K562 (cell line): ENCODE results near the gene GLRA1. TPM values are rescaled to one million over a fixed set of nuclear protein-coding genes. Genes with fewer than 3 reads are reported as not detected.

Source experiments
- ATAC-seq: fragments of 200-7000 bp; cut with Tn5 transposase; 3 replicates; pipeline ENCODE4 v1.9.1; 2020; ENCODE audit warnings: moderate library complexity
- BruUV-seq: library from RNA; stranded (reverse); fragments of 400-500 nt; replicated peaks from 2 replicates; lab custom pipeline; 2021; lab: Mats Ljungman, UMichigan
- CTCF ChIA-PET: fragments of 300-600 bp; formaldehyde crosslinking; extraction: SDS; loops from one replicate; lab custom pipeline; 2021; ENCODE audit warnings: low intra/inter-chr PET ratio; lab: Yijun Ruan, JAX
- POLR2A ChIA-PET: fragments of 300-600, 350-650 bp; sonication (Branson Sonifier 250); formaldehyde crosslinking; extraction: SDS; loops from one replicate; lab custom pipeline; 2021; ENCODE audit warnings: antibody characterized with exemption, inconsistent platforms; lab: Yijun Ruan, JAX
- DNase-seq, 4 experiments: peaks; one replicate each; pipeline versions ENCODE4 v3.0.0 to v3.0.0-alpha.2; 2011 to 2018; ENCODE audit warnings: low spot score in 3 of 4, mixed read lengths in 3 of 4; ENCODE audit errors: extremely low read depth in 1 of 4
- FAIRE-seq: peaks from 2 replicates; lab custom pipeline; 2011; peaks lifted over from hg19 to GRCh38; lab: Jason Lieb, UNC
- H2AFZ ChIP-seq: 2 replicates; pipeline ENCODE4 v1.6.0; 2011; ENCODE audit warnings: low read depth, low read length, control low read depth, inconsistent platforms
- H3K27ac ChIP-seq: fragments of 200-600 bp; 3 replicates; pipeline ENCODE4 v1.8.0; 2011; ENCODE audit warnings: low read depth, mild to moderate bottlenecking, control low read depth, inconsistent platforms, low read length, moderate library complexity, mixed read lengths; ENCODE audit errors: extremely low read depth
- H3K27me3 ChIP-seq, 2 experiments: fragments of 300-600 bp in 1 of 2; 2 replicates in 1 of 2; 3 replicates in 1 of 2; pipeline versions ENCODE4 v1.6.0 to v1.8.0; 2011; ENCODE audit warnings: inconsistent platforms in 2 of 2, low read length in 2 of 2, mild to moderate bottlenecking in 1 of 2, mixed read lengths in 1 of 2, moderate library complexity in 1 of 2; ENCODE audit not compliant: control insufficient read depth in 2 of 2, insufficient read depth in 2 of 2
- H3K36me3 ChIP-seq: fragments of 300-600 bp; 3 replicates; pipeline ENCODE4 v1.8.0; 2011; ENCODE audit warnings: mild to moderate bottlenecking, low read length, inconsistent platforms; ENCODE audit not compliant: control insufficient read depth, insufficient read depth
- H3K4me1 ChIP-seq, 2 experiments: fragments of 200-600 bp in 1 of 2; replicated peaks in 1 of 2; 2 replicates in 1 of 2; 3 replicates in 1 of 2; pipeline versions ENCODE4 v1.5.1 to v1.8.0; 2011; ENCODE audit warnings: inconsistent platforms in 2 of 2, low read length in 2 of 2, mild to moderate bottlenecking in 1 of 2, mixed read lengths in 1 of 2, moderate library complexity in 1 of 2; ENCODE audit not compliant: control insufficient read depth in 2 of 2, insufficient read depth in 2 of 2
- H3K4me2 ChIP-seq: 2 replicates; pipeline ENCODE4 v1.6.1; 2011; ENCODE audit warnings: low read length, control low read depth, inconsistent platforms, mixed read lengths; ENCODE audit not compliant: insufficient read depth
- H3K4me3 ChIP-seq: fragments of 200-600 bp; sonication (generic), shearing (Covaris generic); 2 replicates; pipeline ENCODE4 v1.5.1; 2016; ENCODE audit warnings: control low read depth, inconsistent platforms
- H3K79me2 ChIP-seq: fragments of 200-600 bp; 3 replicates; pipeline ENCODE4 v1.8.0; 2011; ENCODE audit warnings: low read length, inconsistent platforms; ENCODE audit not compliant: control insufficient read depth, insufficient read depth
- H3K9ac ChIP-seq, 2 experiments: 2 replicates each; pipeline versions ENCODE4 v1.6.0 to v1.6.1; 2011; ENCODE audit warnings: low read depth in 2 of 2, low read length in 2 of 2, control low read depth in 1 of 2, inconsistent platforms in 1 of 2, mild to moderate bottlenecking in 1 of 2, mixed read lengths in 1 of 2; ENCODE audit not compliant: insufficient read depth in 1 of 2
- H3K9me1 ChIP-seq: one replicate; pipeline ENCODE4 v1.6.0; 2011; ENCODE audit warnings: inconsistent platforms, mild to moderate bottlenecking, low read length, moderate library complexity; ENCODE audit not compliant: control insufficient read depth, insufficient read depth
- H3K9me3 ChIP-seq: replicated peaks from 2 replicates; pipeline ENCODE4 v1.5.1; 2011; ENCODE audit warnings: low read depth, low read length, inconsistent platforms; ENCODE audit not compliant: control insufficient read depth, insufficient read depth
- H4K20me1 ChIP-seq: replicated peaks from 2 replicates; pipeline ENCODE4 v1.6.1; 2011; ENCODE audit warnings: low read length, inconsistent platforms, mixed read lengths; ENCODE audit not compliant: control insufficient read depth, insufficient read depth
- CEBPZ ChIP-seq: fragments of 150-350 bp; IDR thresholded peaks from 2 replicates; pipeline ENCODE4 v1.6.1; 2014; ENCODE audit warnings: low read depth, mild to moderate bottlenecking, low read length, borderline replicate concordance
- DNMT1 ChIP-seq: fragments of 450-650 bp; IDR thresholded peaks from 2 replicates; pipeline ENCODE4 v1.6.1; 2016; ENCODE audit warnings: antibody characterized with exemption, mild to moderate bottlenecking
- ELK3 ChIP-seq: fragments of 450-650 bp; formaldehyde crosslinking; IDR thresholded peaks from 2 replicates; pipeline ENCODE4 v1.4.0; 2020; ENCODE audit warnings: mild to moderate bottlenecking
- GTF2E2 ChIP-seq: fragments of 200-800 bp; sonication (Bioruptor generic); IDR thresholded peaks from 2 replicates; pipeline ENCODE4 v1.6.1; 2016; ENCODE audit warnings: missing genetic modification characterization, missing compliant biosample characterization
- ZNF384 ChIP-seq: IDR thresholded peaks from 2 replicates; pipeline ENCODE4 v1.6.1; 2012; ENCODE audit warnings: low read depth, low read length, improper control_type of control experiment
- ZNF436 ChIP-seq: fragments of 250-450, 450-650 bp; sonication (Bioruptor Pico); formaldehyde crosslinking; IDR thresholded peaks from 2 replicates; pipeline ENCODE4 v1.7.0; 2020; ENCODE audit warnings: mild to moderate bottlenecking
- WGBS: fragments of 100-300 bp; shearing (Covaris generic); methylation state at CpG from one replicate; pipeline ENCODE4 v1.1.6; 2016; ENCODE audit warnings: low coverage, mixed read lengths; ENCODE audit not compliant: insufficient coverage; ENCODE audit errors: missing lambda C conversion rate; 5-methylcytosine and 5-hydroxymethylcytosine counted together
- in situ Hi-C: fragments of 300-500 bp; cut with MboI; formaldehyde crosslinking; loops from 4 replicates; pipeline ENCODE4 v1.15.0; 2018; ENCODE audit warnings: inconsistent platforms, mixed read lengths
- intact Hi-C: fragments of 100-400 bp; cut with micrococcal nuclease; formaldehyde crosslinking; loops from 2 replicates; pipeline ENCODE4 v1.14.2; 2022
- polyA plus RNA-seq, 8 experiments: library from polyadenylated mRNA; depleted of rRNA in 4 of 8; stranded (reverse) in 5 of 8; unstranded in 3 of 8; fragments of >200 nt; fragmentation: Nextera tagmentation in 2 of 8; fragmentation: Illumina TruSeq in 1 of 8; extraction: Ambion mirVana in 2 of 8; extraction: Trizol in 1 of 8; gene quantifications; 2 replicates each; pipeline versions ENCODE4 v1.2.1 to v1.2.3, GENCODE V29; 2011 to 2014; ENCODE audit warnings: inconsistent platforms in 1 of 8, missing spikeins in 1 of 8
- total RNA-seq, 7 experiments: library from RNA; depleted of rRNA in 6 of 7; stranded (reverse); fragments of >200 nt in 6 of 7; fragmentation: Illumina TruSeq in 2 of 7; extraction: Trizol in 2 of 7; gene quantifications; 2 replicates each; pipeline versions ENCODE4 v1.2.1 to v1.2.3, GENCODE V29; 2011 to 2021; ENCODE audit warnings: low replicate concordance in 1 of 7

GLRA1 gene
- total and polyA plus RNA-seq, 9 of the 15 experiments (the other 6 are each of a cell fraction or from before 2014, with no cell fraction given), result not detected

- Histone ChIP-seq H3K9me3 (no peaks in the 10 kb centered on the region), H4K20me1 (no peaks in the 10 kb centered on the region), H3K36me3 (no peaks in the 10 kb centered on the region), H2AFZ (no peak overlapping the region), H3K79me2 (no peaks in the 10 kb centered on the region), H3K9ac (no peak overlapping the region), H3K9me1 (no peaks in the 10 kb centered on the region), H3K4me2 (no peak overlapping the region), H3K27me3 (no peaks in the 10 kb centered on the region), H3K4me1 (no peaks in the 10 kb centered on the region), H3K27ac (no peak overlapping the region), H3K4me3 (no peak overlapping the region)
- ATAC-seq (no peak), DNase-seq (no peak), FAIRE-seq (no peak)
- TF ChIP-seq ZNF436 (CRISPR knock-in tag), result no peak
- no peak for TF ChIP-seq ELK3 (CRISPR knock-in tag)
- intact Hi-C loops (no loop called here), in situ Hi-C loops (no loop called here)
- POLR2A ChIA-PET, result interaction anchor here (0.6 to 0.7 kb wide), 2 partner anchors 10 to 82 kb away, joined by 3 read pairs; no protein-coding TSS in a partner anchor
- no TSS peak for BruUV-seq
- WGBS, result 4% methylated on average over 2 of the region's 2 CpGs
- CTCF ChIA-PET, result no interaction called here
These were observed 11.2 kb downstream of the GLRA1 start for GRCh38 chr5:151913425-151913824.

- no peak overlapping the region for H3K4me3 ChIP-seq
- 2% methylated on average over 3 of the region's 3 CpGs for WGBS
- no peak for ATAC-seq
- no peak overlapping the region for H3K27ac ChIP-seq
- TF ChIP-seq DNMT1 (no peak), ZNF384 (no peak), GTF2E2 (tag) (no peak), CEBPZ (no peak)
- ChIA-PET POLR2A (interaction anchor here (0.7 kb wide), 1 partner anchor 20 kb away, joined by 3 read pairs; no protein-coding TSS in a partner anchor), CTCF (no interaction called here)
- no peak overlapping the region for H3K4me2 ChIP-seq
- no peaks in the 10 kb centered on the region for H3K4me1 ChIP-seq
- no peak overlapping the region for H3K9ac ChIP-seq
- H3K36me3 ChIP-seq, result no peaks in the 10 kb centered on the region
- no peak for DNase-seq
- no TSS peak for BruUV-seq
- no peaks in the 10 kb centered on the region for H3K27me3 ChIP-seq
- intact Hi-C loops, result no loop called here
- FAIRE-seq, result no peak
- H4K20me1 ChIP-seq, result no peaks in the 10 kb centered on the region
- H3K9me1 ChIP-seq, result no peaks in the 10 kb centered on the region
- H3K79me2 ChIP-seq, result no peaks in the 10 kb centered on the region
- no peaks in the 10 kb centered on the region for H3K9me3 ChIP-seq
- no peak overlapping the region for H2AFZ ChIP-seq
- in situ Hi-C loops, result no loop called here
These were observed 12.3 kb downstream of the GLRA1 start for GRCh38 chr5:151912360-151912759.
